Gastrocnemius medialis (tissue), 4 donors: Measurements from ENCODE around the gene C11orf21. TPM values are rescaled to one million over a fixed set of nuclear protein-coding genes. Genes with fewer than 3 reads are reported as not detected.

ENCODE experiments used
- ATAC-seq, 2 donors: fragments of 150-250 bp; one replicate each; pipeline ENCODE4 v1.9.1; 2016
- DNase-seq, 2 donors: peaks; one replicate each; pipeline ENCODE4 v3.0.0-alpha.2; 2019
- H3K27ac ChIP-seq, 4 donors: fragments of 200-600 bp; sonication (generic); 1 replicate in 1 of 4; 2 replicates in 3 of 4; pipeline ENCODE4 v1.5.1; 2016 to 2018; ENCODE audit warnings: mild to moderate bottlenecking in 2 of 4, moderate library complexity in 1 of 4
- H3K27me3 ChIP-seq, 3 donors: fragments of 200-600 bp; sonication (generic) in 2 of 3; 1 replicate in 1 of 3; 2 replicates in 2 of 3; pipeline versions ENCODE4 v1.5.1 to v1.6.0; 2016 to 2019; ENCODE audit warnings: mild to moderate bottlenecking in 1 of 3, moderate library complexity in 1 of 3
- H3K36me3 ChIP-seq, 2 donors: fragments of 200-600 bp; sonication (generic) in 1 of 2; one replicate each; pipeline ENCODE4 v1.5.1; 2017 to 2018
- H3K4me1 ChIP-seq, 2 donors: fragments of 200-600 bp; sonication (generic) in 1 of 2; one replicate each; pipeline ENCODE4 v1.5.1; 2016 to 2017; ENCODE audit warnings: mild to moderate bottlenecking in 2 of 2
- H3K4me3 ChIP-seq, 4 donors: fragments of 200-600 bp; sonication (generic) in 3 of 4; 1 replicate in 1 of 4; 2 replicates in 3 of 4; pipeline ENCODE4 v1.5.1; 2016 to 2019; ENCODE audit warnings: mild to moderate bottlenecking in 2 of 4
- H3K9me3 ChIP-seq, 3 donors: fragments of 200-600 bp; sonication (generic) in 2 of 3; 1 replicate in 1 of 3; 2 replicates in 2 of 3; pipeline ENCODE4 v1.5.1; 2016 to 2019
- CTCF ChIP-seq, 5 experiments: fragments of 450-650 bp in 3 of 5; fragments of 200-600 bp in 2 of 5; sonication (generic) in 2 of 5; IDR thresholded peaks in 4 of 5; conservative IDR thresholded peaks in 1 of 5; 1 replicate in 4 of 5; 2 replicates in 1 of 5; pipeline ENCODE4 v1.5.1; 2016 to 2019; ENCODE audit warnings: antibody characterized with exemption in 5 of 5, mild to moderate bottlenecking in 3 of 5, moderate library complexity in 3 of 5
- POLR2A ChIP-seq, 2 donors: fragments of 450-650 bp; IDR thresholded peaks; one replicate each; pipeline ENCODE4 v1.6.1; 2017; ENCODE audit warnings: antibody characterized with exemption in 2 of 2, mild to moderate bottlenecking in 2 of 2, moderate library complexity in 2 of 2
- in situ Hi-C, 4 donors: fragments of 200-750 bp; cut with MboI; loops; one replicate each; pipeline versions ENCODE4 v1.15.0 to v1.8.0; 2017; ENCODE audit warnings: low sequenced_read_pairs in 4 of 4
- intact Hi-C: fragments of 100-400 bp; cut with DNase I; formaldehyde crosslinking; loops from one replicate; pipeline ENCODE4 v1.15.1; 2023; ENCODE audit warnings: low total_unique reads
- total RNA-seq, 4 donors: library from RNA; depleted of rRNA; stranded (reverse); fragments of >200 nt; gene quantifications; one replicate each; pipeline versions ENCODE4 v1.1.0 to v1.2.3, GENCODE V29; 2016

Gene C11orf21
- total RNA-seq, 4 donors from 2014 or later = 0.10 TPM; not detected in 3

GRCh38 chr11:2252018-2252417 lies 49.7 kb downstream of the C11orf21 start:
- no peaks in the 10 kb centered on the region for H3K4me1 ChIP-seq
- H3K36me3 ChIP-seq = no peaks in the 10 kb centered on the region
- no peak overlapping the region for H3K4me3 ChIP-seq
- no peaks in the 10 kb centered on the region for H3K9me3 ChIP-seq
- in situ Hi-C loops = no loop called here
- DNase-seq (no peak), ATAC-seq (no peak)
- TF ChIP-seq CTCF (IDR thresholded peaks at IDR 0.05 in 4 of 5, conservative IDR thresholded peaks at IDR 0.05 in 1 of 5) = no peak
- no peak for TF ChIP-seq POLR2A (IDR thresholded peaks at IDR 0.05)
- H3K27me3 ChIP-seq = peaks cover 0 to 7% (median 4%) of the 10 kb centered on the region in 3 donors
- no peak overlapping the region for H3K27ac ChIP-seq
- intact Hi-C loops = loop anchor here (1.0 kb wide), 1 partner anchor 35 kb away; no protein-coding TSS in a partner anchor

GRCh38 chr11:2251138-2251537 lies 50.6 kb downstream of the C11orf21 start:
- Histone ChIP-seq H3K27ac (no peak overlapping the region), H3K9me3 (no peaks in the 10 kb centered on the region), H3K36me3 (no peaks in the 10 kb centered on the region), H3K4me1 (no peaks in the 10 kb centered on the region), H3K27me3 (peaks cover 4 to 7% (median 5%) of the 10 kb centered on the region in 3 donors), H3K4me3 (no peak overlapping the region)
- TF ChIP-seq CTCF (IDR thresholded peaks at IDR 0.05 in 4 of 5, conservative IDR thresholded peaks at IDR 0.05 in 1 of 5) (no peak), POLR2A (IDR thresholded peaks at IDR 0.05) (no peak)
- in situ Hi-C loops = no loop called here
- no peak for ATAC-seq
- no peak for DNase-seq
- intact Hi-C loops = no loop called here

GRCh38 chr11:2250485-2250884 lies 51.2 kb downstream of the C11orf21 start:
- H3K36me3 ChIP-seq = no peaks in the 10 kb centered on the region
- DNase-seq (no peak), ATAC-seq (no peak)
- no peak for TF ChIP-seq POLR2A (IDR thresholded peaks at IDR 0.05)
- no peak for TF ChIP-seq CTCF (IDR thresholded peaks at IDR 0.05 in 4 of 5, conservative IDR thresholded peaks at IDR 0.05 in 1 of 5)
- H3K27me3 ChIP-seq = peaks cover 4 to 7% (median 5%) of the 10 kb centered on the region in 3 donors
- no peak overlapping the region for H3K4me3 ChIP-seq
- no peaks in the 10 kb centered on the region for H3K9me3 ChIP-seq
- H3K27ac ChIP-seq = no peak overlapping the region
- intact Hi-C loops (no loop called here), in situ Hi-C loops (no loop called here)
- H3K4me1 ChIP-seq = no peaks in the 10 kb centered on the region

- no peak overlapping the region for H3K27ac ChIP-seq
- H3K9me3 ChIP-seq = no peaks in the 10 kb centered on the region
- H3K36me3 ChIP-seq = no peaks in the 10 kb centered on the region
- DNase-seq (no peak), ATAC-seq (no peak)
- in situ Hi-C loops (no loop called here), intact Hi-C loops (no loop called here)
- peaks cover 4 to 7% (median 5%) of the 10 kb centered on the region in 3 donors for H3K27me3 ChIP-seq
- no peak overlapping the region for H3K4me3 ChIP-seq
- TF ChIP-seq POLR2A (IDR thresholded peaks at IDR 0.05) = no peak
- TF ChIP-seq CTCF (IDR thresholded peaks at IDR 0.05 in 4 of 5, conservative IDR thresholded peaks at IDR 0.05 in 1 of 5) = no peak
- H3K4me1 ChIP-seq = no peaks in the 10 kb centered on the region
Observed at GRCh38 chr11:2250041-2250440, 51.7 kb downstream of the C11orf21 start.
